Activated T-helper 1 cell treated with anti-CD3 and anti-CD28 coated beads, Interleukin-12 subunit alpha, Interleukin-12 subunit beta, Interleukin-2, Interleukin-4 antibody, amounts not matched to agents 30 ng/mL and 10 ng/mL and 1 ng/mL, durations not matched to agents 14 hours and 24 hours and 36 hours (primary cell): ENCODE results near the gene TMEM129. TPM values are rescaled to one million over a fixed set of nuclear protein-coding genes. Genes with fewer than 3 reads are reported as not detected.

Experiments
- DNase-seq: peaks from one replicate; pipeline ENCODE4 v3.0.0; 2021; ENCODE audit warnings: low spot score
- H3K27ac Mint-ChIP-seq: one replicate; pipeline ENCODE4 v1.8.0; 2021; ENCODE audit warnings: mild to moderate bottlenecking, mixed read lengths
- H3K27me3 Mint-ChIP-seq: one replicate; pipeline ENCODE4 v1.8.0; 2022; ENCODE audit warnings: mild to moderate bottlenecking, moderate library complexity, mixed read lengths; ENCODE audit not compliant: insufficient read depth
- H3K36me3 Mint-ChIP-seq: one replicate; pipeline ENCODE4 v1.8.0; 2021; ENCODE audit warnings: low read depth, mixed read lengths
- H3K4me1 Mint-ChIP-seq: one replicate; pipeline ENCODE4 v1.8.0; 2021; ENCODE audit warnings: low read depth, mixed read lengths
- H3K4me3 Mint-ChIP-seq: one replicate; pipeline ENCODE4 v1.8.0; 2021; ENCODE audit warnings: mild to moderate bottlenecking, moderate library complexity, mixed read lengths
- H3K9me3 Mint-ChIP-seq: one replicate; pipeline ENCODE4 v1.8.0; 2021; ENCODE audit warnings: mixed read lengths
- intact Hi-C: fragments of 100-400 bp; cut with micrococcal nuclease; formaldehyde crosslinking; loops from one replicate; pipeline ENCODE4 v1.15.1; 2024
- total RNA-seq: library from RNA; stranded (reverse); gene quantifications from 2 replicates; pipeline ENCODE4 v1.2.3, GENCODE V29; 2022

TMEM129 gene
- total RNA-seq, 1 donor from 2014 or later, result 27.4 TPM

DNA sequence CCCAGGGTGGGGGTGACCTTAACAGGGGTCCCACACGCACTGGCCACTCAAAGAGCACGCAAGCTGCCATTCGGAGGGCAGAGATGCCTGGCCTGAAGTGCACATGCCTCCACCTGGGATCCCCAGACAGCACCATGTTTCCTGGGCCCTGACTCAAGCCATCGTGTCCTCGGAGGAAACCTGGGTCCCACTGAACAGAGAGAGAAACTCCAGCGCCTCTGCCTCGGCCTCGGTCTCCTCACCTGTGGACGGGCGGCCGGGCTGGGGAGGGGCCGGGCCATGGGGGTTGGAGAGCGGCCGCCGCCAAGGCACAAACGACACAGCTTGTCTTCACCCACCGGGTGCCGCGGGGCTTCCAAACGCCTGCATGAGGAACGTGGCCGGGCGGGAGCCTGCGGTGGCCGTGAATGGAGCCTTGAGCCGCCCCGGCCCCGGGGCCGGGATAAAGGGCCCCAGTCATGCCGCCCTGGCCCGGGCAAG is 42.0 kb upstream of the TMEM129 start:
- intact Hi-C loops, result no loop called here
- H3K4me1 Mint-ChIP-seq, result peaks cover 6% of the 10 kb centered on the region
- no peaks in the 10 kb centered on the region for H3K9me3 Mint-ChIP-seq
- peaks cover 17% of the 10 kb centered on the region for H3K27me3 Mint-ChIP-seq
- no peak for DNase-seq
- H3K36me3 Mint-ChIP-seq, result no peaks in the 10 kb centered on the region
- no peak overlapping the region for H3K27ac Mint-ChIP-seq
- no peak overlapping the region for H3K4me3 Mint-ChIP-seq

DNA sequence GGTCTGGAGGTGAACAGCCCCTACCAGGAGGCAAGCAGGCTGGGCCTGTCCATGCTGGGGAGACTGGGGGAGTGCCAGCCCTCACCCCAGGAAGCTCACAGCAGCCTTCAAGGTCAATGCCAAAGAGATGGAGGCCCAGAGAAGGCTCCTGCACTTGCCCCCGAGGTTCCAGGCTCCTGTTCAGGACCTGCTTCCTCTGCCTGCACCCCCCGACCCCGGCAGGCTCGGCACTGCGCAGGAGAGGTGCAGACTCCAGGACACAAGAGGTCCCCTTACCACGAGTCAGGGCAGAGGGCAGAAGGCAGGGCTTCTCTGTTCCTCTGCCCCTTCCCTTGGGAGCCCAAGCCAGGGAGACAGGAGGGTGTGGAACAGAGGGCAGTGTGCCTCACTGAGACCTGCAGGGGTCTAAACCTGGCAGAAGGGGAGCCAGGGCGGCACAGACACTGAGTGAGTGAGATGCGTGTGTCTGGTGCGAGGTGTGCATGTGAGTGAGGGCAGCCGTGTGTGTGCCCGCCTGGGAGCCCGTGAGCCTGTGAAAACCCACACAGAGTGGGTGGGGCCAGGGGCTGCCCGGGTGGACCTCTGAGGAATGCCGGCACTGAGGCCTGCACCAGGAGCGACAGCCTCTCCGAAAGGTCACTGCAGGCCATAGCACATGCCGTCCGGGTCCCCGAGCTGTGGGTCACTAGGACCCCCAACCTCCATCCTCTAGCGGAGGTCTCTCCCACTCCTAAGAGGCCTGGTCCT is 41.3 kb upstream of the TMEM129 start:
- peaks cover 14% of the 10 kb centered on the region for H3K27me3 Mint-ChIP-seq
- no peak overlapping the region for H3K4me3 Mint-ChIP-seq
- no peak for DNase-seq
- H3K9me3 Mint-ChIP-seq, result no peaks in the 10 kb centered on the region
- no peak overlapping the region for H3K27ac Mint-ChIP-seq
- intact Hi-C loops, result no loop called here
- no peaks in the 10 kb centered on the region for H3K36me3 Mint-ChIP-seq
- H3K4me1 Mint-ChIP-seq, result peaks cover 6% of the 10 kb centered on the region

- H3K27ac Mint-ChIP-seq, result no peak overlapping the region
- peaks cover 14% of the 10 kb centered on the region for H3K27me3 Mint-ChIP-seq
- H3K4me3 Mint-ChIP-seq, result no peak overlapping the region
- DNase-seq, result no peak
- H3K36me3 Mint-ChIP-seq, result no peaks in the 10 kb centered on the region
- intact Hi-C loops, result no loop called here
- H3K9me3 Mint-ChIP-seq, result no peaks in the 10 kb centered on the region
- H3K4me1 Mint-ChIP-seq, result peaks cover 6% of the 10 kb centered on the region
Measured at GRCh38 chr4:1761130-1761689, 40.1 kb upstream of the TMEM129 start.

GRCh38 chr4:1760521-1761071 is 39.5 kb upstream of the TMEM129 start:
- Mint-ChIP-seq H3K27ac (no peak overlapping the region), H3K4me3 (no peak overlapping the region), H3K4me1 (peaks cover 6% of the 10 kb centered on the region), H3K27me3 (peaks cover 13% of the 10 kb centered on the region), H3K9me3 (no peaks in the 10 kb centered on the region), H3K36me3 (no peaks in the 10 kb centered on the region)
- intact Hi-C loops, result no loop called here
- no peak for DNase-seq

DNA sequence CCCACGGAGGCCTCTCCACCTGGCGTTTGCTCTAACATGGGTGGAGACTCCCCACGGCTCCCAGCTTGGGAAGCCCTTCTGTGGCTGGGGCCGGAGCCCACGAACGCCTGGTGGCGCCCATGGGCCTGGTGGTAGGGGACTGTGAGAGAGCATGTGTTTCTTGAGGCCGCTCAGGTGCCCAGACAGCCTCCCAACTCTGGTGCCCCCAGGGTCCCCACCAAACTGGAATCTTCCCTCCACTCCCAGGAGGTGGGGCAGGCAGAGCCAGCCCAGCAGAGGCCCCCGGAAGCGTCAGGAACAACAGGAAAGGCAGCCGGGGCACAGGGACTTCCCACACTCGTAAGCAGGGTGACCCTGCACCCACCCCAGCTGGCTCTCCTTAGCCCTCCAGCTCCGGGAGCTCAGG is 38.7 kb upstream of the TMEM129 start:
- H3K36me3 Mint-ChIP-seq, result no peaks in the 10 kb centered on the region
- H3K4me1 Mint-ChIP-seq, result peaks cover 6% of the 10 kb centered on the region
- no peak overlapping the region for H3K4me3 Mint-ChIP-seq
- intact Hi-C loops, result no loop called here
- H3K27me3 Mint-ChIP-seq, result peaks cover 7% of the 10 kb centered on the region
- no peak overlapping the region for H3K27ac Mint-ChIP-seq
- no peak for DNase-seq
- H3K9me3 Mint-ChIP-seq, result no peaks in the 10 kb centered on the region

GRCh38 chr4:1759170-1759817 is 38.2 kb upstream of the TMEM129 start:
- H3K9me3 Mint-ChIP-seq, result no peaks in the 10 kb centered on the region
- H3K27me3 Mint-ChIP-seq, result peaks cover 7% of the 10 kb centered on the region
- H3K4me1 Mint-ChIP-seq, result peaks cover 6% of the 10 kb centered on the region
- H3K36me3 Mint-ChIP-seq, result no peaks in the 10 kb centered on the region
- intact Hi-C loops, result no loop called here
- no peak overlapping the region for H3K27ac Mint-ChIP-seq
- no peak overlapping the region for H3K4me3 Mint-ChIP-seq
- no peak for DNase-seq

- DNase-seq, result no peak
- intact Hi-C loops, result no loop called here
- H3K4me3 Mint-ChIP-seq, result no peak overlapping the region
- H3K27ac Mint-ChIP-seq, result no peak overlapping the region
- peaks cover 3% of the 10 kb centered on the region for H3K27me3 Mint-ChIP-seq
- H3K4me1 Mint-ChIP-seq, result peaks cover 6% of the 10 kb centered on the region
- H3K9me3 Mint-ChIP-seq, result no peaks in the 10 kb centered on the region
- H3K36me3 Mint-ChIP-seq, result no peaks in the 10 kb centered on the region
Measured at GRCh38 chr4:1758306-1759121, 37.4 kb upstream of the TMEM129 start.

GRCh38 chr4:1757836-1758235 is 36.7 kb upstream of the TMEM129 start:
- Mint-ChIP-seq H3K36me3 (no peaks in the 10 kb centered on the region), H3K9me3 (no peaks in the 10 kb centered on the region), H3K27ac (no peak overlapping the region), H3K4me1 (peaks cover 6% of the 10 kb centered on the region), H3K27me3 (no peaks in the 10 kb centered on the region), H3K4me3 (no peak overlapping the region)
- intact Hi-C loops, result no loop called here
- no peak for DNase-seq

GRCh38 chr4:1756893-1757779 is 36.0 kb upstream of the TMEM129 start:
- Mint-ChIP-seq H3K27ac (no peak overlapping the region), H3K9me3 (no peaks in the 10 kb centered on the region), H3K36me3 (no peaks in the 10 kb centered on the region), H3K27me3 (no peaks in the 10 kb centered on the region), H3K4me3 (no peak overlapping the region), H3K4me1 (peaks cover 6% of the 10 kb centered on the region)
- intact Hi-C loops, result no loop called here
- DNase-seq, result no peak

- Mint-ChIP-seq H3K4me3 (no peak overlapping the region), H3K9me3 (no peaks in the 10 kb centered on the region), H3K36me3 (no peaks in the 10 kb centered on the region), H3K27me3 (no peaks in the 10 kb centered on the region), H3K27ac (no peak overlapping the region), H3K4me1 (peaks cover 6% of the 10 kb centered on the region)
- DNase-seq, result no peak
- intact Hi-C loops, result no loop called here
Measured at GRCh38 chr4:1756079-1756478, 35.0 kb upstream of the TMEM129 start.

DNA sequence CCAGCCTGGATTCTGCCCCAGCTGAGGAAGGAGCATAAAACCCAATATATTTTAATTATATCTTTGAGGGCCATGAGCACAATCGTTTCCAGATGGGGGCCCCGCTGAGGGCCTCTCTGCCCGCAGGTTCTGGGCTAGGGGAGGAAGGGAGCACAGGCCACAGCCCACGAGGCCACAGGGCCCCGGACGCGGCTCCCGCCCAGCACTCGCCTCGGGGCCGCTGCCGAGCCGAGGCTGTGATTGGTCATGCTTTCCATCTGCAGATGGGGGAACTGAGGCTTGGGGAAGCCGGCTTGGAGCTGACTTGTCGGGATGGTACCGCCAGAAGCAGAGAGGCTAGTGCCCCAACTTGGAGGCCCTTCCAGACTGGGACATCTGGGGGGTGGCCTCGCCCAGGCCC is 34.2 kb upstream of the TMEM129 start:
- Mint-ChIP-seq H3K36me3 (no peaks in the 10 kb centered on the region), H3K9me3 (no peaks in the 10 kb centered on the region), H3K27me3 (no peaks in the 10 kb centered on the region), H3K27ac (no peak overlapping the region), H3K4me3 (no peak overlapping the region), H3K4me1 (peaks cover 6% of the 10 kb centered on the region)
- intact Hi-C loops, result no loop called here
- no peak for DNase-seq

GRCh38 chr4:1754336-1754735 is 33.2 kb upstream of the TMEM129 start:
- no peak overlapping the region for H3K27ac Mint-ChIP-seq
- no peak overlapping the region for H3K4me3 Mint-ChIP-seq
- intact Hi-C loops, result no loop called here
- no peaks in the 10 kb centered on the region for H3K9me3 Mint-ChIP-seq
- no peak for DNase-seq
- H3K4me1 Mint-ChIP-seq, result no peaks in the 10 kb centered on the region
- H3K27me3 Mint-ChIP-seq, result no peaks in the 10 kb centered on the region
- no peaks in the 10 kb centered on the region for H3K36me3 Mint-ChIP-seq
